ENCODE data around the gene SPATA33.

The SPATA33 gene

GRCh38 chr16:89709716-89710432 lies 52.2 kb downstream of the SPATA33 start:
- DNase-seq (ENCODE audit: low read depth): no peak

- DNase-seq (ENCODE audit: low read depth): no peak
Measured at GRCh38 chr16:89710709-89711564, 53.3 kb downstream of the SPATA33 start.

GRCh38 chr16:89711601-89712273 lies 54.1 kb downstream of the SPATA33 start:
- peak; percentile 57 for DNase-seq (ENCODE audit: low read depth)

- DNase-seq (ENCODE audit: low read depth): no peak
Measured at GRCh38 chr16:89712274-89712781, 54.7 kb downstream of the SPATA33 start.

GRCh38 chr16:89716493-89716892 lies 58.9 kb downstream of the SPATA33 start:
- no peak for DNase-seq (ENCODE audit: low read depth)

- no peak for DNase-seq (ENCODE audit: low read depth)
Measured at GRCh38 chr16:89716916-89717687, 59.5 kb downstream of the SPATA33 start.

- DNase-seq (ENCODE audit: low read depth): no peak
Measured at GRCh38 chr16:89717688-89718505, 60.3 kb downstream of the SPATA33 start.
